HG03565 (cell line): ENCODE measurements around the gene CDK11A.
"Not testable (repeated sequence)": the region's sequence is repeated elsewhere in the genome, so short reads cannot be mapped to it uniquely, and the experiment has no call there.

Experiments used
- ATAC-seq: cut with Tn5 transposase; IDR thresholded peaks from one replicate; pipeline ENCODE4 v1.9.1; 2021; ENCODE audit warnings: mild to moderate bottlenecking, moderate library complexity; ENCODE audit not compliant: unreplicated experiment

CDK11A gene

DNA sequence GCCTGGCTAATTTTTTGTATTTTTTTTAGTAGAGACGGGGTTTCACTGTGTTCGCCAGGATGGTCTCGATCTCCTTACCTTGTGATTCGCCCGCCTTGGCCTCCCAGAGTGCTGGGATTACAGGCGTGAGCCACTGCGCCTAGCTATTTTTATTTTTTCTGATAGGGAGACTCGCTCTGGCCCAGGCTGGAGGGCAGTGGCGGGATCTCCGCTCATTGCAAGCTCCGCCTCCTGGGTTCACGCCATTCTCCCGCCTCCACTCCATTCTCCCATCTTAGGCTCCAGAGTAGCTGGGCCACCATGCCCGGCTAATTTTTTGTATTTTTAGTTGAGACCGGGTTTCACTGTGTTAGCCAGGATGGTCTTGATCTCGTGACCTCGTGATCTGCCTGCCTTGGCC lies 1.9 kb upstream of the CDK11A start:
- ATAC-seq: not testable (repeated sequence)

DNA sequence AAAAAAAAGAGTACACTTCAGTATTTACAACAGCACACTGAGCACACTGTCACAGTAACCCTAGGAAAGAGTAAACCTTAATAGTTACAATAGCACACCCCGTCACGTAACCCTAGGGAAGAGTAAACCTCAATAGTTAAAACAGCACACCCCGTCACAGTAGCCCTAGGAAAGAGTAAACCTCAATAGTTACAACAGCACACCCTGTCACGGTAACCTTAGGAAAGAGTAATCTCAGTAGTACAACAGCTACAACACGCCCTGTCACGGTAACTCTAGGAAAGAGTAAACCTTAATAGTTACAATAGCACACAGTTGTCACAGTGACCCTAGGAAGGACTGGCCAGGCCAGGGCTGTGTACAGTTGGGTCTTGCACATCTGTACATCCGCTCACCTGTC lies 3.0 kb downstream of the CDK11A start:
- no peak for ATAC-seq

DNA sequence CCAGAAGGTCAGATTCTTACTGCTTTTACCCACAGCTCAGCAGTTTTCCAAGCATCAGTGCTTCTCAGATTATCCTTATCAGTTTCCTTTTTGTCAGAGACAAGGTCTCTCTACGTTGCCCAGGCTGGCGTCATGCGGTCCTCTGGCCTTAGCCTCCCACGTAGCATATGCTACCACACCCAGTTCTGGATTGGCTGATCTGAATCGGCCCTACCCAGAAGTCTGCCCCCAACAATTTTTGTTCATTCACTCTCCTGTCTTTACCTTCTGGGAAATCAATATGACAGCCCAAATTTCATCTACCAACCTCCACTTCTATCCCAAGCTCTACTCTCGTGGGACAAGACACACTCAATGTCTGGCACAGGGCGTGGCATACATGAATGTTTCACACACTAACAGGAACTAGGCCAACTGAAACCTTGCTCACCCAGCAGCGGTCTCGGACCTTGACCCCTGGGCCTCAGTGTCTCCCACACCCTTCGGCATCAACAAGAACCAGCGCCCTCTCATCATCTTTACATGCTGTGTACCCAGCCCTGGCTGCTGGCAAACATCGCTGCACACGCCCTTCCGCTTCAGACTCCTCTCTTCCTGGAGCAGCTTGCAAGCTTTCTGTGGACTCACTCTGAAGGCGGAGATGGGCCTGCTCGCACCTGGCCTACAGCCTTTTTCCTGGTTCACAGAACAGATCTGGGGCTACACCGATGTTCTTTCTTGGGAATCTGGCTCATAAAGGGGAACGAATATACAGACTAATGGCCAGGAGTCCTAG lies 8.9 kb downstream of the CDK11A start:
- not testable (repeated sequence) for ATAC-seq

DNA sequence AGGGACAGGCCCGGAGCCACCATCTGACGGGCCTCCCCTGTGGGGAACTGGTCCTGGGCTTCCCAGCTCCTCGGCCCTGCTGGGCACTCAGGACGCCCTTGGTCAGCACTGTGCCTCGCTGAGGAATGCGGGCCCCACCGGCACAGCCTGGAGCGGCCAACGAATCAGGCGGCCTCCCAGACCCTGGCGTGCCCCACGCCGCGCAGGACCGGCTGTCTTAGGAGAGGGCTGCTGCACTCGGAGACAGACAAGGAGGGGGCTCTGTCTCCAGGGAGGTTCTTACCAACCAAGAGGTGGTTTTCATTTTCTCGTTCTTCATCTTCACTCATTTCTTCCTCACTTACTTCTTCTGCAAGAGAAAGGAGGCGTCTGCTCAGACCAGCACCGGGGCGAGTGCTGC lies 16.3 kb downstream of the CDK11A start:
- not testable (repeated sequence) for ATAC-seq

DNA sequence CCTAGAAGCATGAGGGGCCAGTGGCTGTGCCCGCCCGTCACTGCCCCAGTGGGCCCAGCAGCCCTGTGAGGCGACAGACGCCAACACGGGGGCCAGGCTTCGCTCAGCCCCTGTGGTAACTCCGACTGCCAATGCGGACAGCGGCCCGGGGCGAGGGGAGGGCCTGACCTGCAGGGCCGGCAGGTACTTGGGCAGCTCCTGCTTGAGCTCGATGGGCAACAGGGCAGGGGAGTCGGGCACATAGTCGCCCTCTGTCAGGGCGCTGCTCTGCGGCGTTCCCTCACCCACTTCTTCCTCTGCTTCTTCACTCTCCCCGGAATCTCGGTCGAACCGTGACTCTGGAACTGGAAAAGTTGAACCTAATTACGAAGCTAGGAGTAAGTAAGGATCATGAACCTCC lies 16.9 kb downstream of the CDK11A start:
- ATAC-seq: not testable (repeated sequence)

DNA sequence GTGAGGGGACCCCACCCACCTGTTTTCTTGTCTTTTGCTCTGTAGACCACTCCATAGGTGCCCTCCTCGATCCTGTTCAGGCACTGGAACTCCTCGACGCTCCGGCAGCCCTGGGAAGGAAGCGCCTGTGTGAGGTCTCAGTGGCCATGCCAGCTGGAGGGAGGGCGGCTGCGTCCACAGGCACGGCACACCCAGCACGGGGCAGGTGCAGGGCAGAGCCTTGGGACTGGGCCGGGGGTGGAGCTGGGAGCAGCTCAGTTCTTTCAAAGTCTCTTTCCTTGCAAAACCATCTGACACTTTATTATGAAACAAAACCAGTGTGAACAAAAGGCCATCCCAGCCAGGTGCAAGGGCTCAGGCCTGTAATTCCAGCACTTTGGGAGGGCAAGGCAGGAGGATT lies 18.5 kb downstream of the CDK11A start:
- ATAC-seq: not testable (repeated sequence)

DNA sequence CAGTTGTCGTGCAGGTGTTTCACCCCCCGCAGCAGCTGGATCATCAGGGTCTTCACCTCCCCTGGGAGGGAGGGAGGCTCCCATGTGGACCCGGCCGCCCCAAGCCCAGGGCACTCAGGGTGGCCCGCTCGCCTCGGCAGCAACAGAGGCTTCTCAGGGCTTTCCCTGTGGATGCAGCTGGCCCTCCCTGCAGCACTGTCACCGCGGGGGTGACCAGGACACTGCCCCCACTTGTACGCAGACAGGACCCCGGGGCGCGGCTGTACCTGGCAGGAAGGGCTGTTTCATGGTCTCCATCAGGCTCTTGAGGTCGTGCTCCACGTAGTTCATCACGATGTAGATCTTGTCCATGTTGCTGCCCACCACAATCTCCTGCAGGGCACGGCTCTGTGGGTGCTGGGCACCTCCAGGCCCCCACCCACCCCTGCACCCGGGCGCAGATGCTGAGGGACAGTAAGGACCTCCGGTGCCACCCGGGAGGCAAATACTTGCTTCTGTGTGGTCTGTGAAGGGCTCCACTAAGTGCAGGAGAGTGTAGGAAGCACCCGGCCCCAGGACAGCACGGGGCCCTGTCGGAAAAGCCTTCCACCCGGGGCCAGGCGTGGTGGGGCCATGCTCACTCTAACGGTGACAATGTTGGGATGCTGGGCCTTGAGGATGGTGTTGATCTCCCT lies 19.7 kb downstream of the CDK11A start:
- not testable (repeated sequence) for ATAC-seq

DNA sequence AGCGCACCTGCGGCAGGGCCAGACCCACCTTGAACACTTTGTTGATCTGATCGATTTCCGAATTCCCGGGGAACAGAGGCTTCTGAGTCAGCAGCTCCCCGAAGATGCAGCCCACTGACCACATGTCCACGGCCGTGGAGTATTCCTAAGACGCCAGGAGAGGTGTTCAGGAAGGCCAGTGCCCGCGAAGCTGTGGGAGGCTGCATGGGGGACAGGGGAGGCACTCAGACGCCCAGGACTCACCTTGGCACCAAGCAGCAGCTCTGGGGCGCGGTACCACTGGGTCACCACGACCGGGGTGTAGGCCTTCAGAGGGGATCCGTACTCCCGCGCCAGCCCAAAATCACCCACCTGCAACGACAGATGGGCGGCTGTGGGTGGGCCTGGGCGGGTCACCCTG lies 20.4 kb downstream of the CDK11A start:
- no peak for ATAC-seq

DNA sequence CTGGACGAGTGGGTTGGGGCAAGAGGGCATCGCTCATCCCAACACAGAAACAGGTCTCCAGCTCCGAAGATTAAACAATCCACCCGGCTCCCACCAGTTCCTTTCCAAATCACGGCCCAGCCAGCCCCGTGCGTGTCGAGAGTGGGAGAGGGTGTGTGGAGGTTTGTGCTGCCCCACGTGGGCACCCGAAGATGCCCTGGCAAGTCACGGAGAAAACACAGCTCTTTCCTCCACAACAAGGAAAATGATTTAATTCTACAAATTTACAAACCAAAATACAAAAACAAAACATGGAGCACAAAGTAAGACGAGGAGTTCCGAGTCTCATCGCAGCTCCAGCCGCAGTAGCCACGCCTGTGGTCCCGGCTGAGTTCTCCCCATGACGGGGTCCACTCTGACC lies 21.7 kb downstream of the CDK11A start:
- not testable (repeated sequence) for ATAC-seq

DNA sequence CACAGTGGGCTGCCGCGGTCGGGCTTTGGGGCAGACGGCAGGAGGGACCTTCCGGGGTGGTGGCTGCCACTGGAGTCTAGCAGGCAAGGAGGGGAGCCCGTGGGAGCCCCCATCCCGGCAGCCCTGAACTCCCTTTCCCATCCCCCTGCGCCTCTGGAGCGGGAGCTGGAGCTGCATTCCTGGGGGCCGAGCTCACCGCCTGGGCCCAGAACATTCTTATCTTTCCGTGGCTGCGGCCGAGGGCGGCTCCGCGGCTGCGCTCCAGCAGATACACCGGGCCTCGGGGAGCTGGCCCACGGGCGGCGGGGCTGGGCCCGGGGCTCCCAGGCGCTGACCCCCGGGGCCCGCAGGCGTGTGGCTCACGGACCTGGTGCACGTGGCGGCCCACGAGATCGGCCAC lies 23.6 kb downstream of the CDK11A start:
- not testable (repeated sequence) for ATAC-seq

DNA sequence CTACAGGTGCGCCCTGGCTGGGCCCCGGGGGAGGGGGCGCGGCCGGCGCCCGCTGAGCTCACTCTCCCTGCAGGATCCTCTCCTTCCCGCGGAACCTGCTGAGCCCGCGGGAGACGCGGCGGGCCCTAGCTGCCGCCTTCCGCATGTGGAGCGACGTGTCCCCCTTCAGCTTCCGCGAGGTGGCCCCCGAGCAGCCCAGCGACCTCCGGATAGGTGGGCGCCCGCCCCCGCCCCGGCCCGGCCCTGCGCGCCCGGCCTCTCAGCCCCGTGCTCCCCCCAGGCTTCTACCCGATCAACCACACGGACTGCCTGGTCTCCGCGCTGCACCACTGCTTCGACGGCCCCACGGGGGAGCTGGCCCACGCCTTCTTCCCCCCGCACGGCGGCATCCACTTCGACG lies 24.1 kb downstream of the CDK11A start:
- not testable (repeated sequence) for ATAC-seq

DNA sequence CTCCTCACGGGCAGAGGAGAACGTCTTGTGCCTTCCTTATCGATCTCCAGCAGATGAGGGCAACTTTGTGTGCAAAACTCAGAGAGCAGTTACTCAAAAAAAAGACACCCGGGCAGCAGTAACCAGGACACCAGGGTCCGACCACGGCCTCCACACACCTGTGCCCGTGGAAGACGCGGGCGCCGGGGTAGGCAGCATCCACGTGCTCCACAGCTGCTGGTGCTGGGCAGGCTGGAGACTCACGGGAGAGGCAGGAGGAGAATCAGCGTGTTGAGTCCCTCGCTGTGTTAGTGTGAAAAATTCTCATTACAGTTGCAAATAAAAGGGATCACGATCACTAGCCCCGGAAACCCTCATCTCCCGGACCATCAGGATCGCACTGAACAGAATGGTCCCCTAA lies 25.1 kb downstream of the CDK11A start:
- not testable (repeated sequence) for ATAC-seq

DNA sequence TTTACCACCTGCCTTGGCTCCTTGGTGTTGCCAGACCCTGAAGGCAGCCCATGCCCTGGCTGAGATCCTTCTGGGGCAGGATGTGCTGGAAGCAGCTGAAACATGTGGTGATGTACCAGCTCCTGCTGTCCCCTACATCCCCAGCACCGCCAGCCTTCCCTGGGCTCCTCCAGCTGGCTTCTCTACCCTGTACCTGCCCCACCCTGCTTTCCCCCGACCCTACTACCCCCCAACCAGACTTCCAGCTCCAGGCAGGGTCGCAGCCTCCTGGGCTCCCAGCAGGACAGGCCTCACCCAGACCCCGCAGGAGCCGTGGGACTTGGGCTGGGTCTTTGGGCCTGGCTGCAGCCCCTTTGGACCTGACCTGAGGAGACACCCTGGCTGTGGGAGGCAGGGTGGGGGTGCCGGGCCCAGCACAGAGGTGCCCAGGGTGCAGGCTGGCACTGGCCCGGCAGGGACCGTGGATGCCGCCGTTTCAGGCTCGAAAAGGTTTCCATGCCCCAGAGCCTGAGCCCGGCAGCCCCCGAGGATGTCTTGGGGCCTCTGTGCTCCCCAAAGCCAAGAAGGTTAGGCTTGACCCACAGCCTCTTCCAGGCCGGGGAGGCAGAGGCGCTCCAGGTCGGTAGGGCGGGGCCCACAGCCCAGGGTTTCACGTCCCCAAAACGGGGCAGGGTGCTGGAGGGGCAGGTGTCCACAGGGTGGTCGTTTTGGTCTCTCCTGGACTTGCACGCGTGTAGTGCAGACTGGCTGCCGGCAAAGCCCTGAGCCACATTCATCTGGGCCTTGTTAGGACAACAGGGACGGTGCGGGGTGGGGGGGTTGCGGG lies 26.6 kb downstream of the CDK11A start:
- ATAC-seq: not testable (repeated sequence)

DNA sequence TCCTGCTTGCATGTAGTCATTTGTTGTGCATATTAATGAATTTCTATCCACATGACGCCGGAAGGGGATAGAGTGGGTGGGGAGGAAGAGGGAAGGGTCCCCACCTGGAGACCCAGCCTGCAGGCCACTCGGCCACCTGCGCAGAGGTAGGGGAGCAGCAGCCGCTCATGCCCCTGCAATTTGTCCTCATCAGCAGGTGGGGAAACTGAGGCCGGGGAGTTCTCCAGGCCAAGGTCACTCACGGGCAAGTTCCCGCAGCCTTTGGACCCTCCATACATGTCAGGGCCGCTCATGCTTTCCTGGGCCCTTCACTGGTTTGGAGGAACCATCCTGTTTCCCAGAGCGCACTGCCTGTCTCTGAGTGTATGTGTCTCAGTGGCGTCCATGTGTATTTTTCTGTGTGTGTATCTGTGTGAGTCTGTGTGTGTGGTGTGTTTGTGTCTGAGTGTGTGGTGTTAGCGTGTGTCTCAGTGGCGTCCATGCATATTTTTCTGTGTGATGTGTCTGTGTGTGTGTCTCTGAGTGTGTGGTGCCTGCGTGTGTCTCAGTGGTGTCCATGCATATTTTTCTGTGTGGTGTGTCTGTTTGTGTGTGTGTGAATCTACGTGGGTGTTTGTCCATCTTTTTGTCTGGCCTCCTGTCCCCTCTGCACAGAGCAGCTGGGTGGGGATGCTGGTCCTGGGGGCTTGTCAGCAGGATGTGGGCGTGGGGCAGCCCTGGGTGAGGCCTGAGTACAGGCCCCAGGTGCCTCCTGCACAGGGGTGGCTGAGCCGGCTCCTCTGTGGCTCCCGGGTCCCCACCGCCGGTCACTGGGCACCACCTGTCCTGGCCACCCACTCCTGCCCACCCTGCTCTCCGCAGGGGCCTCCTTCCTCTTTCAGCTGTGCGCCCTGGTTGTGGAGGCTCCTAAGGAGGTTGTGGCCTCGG lies 27.5 kb downstream of the CDK11A start:
- not testable (repeated sequence) for ATAC-seq

DNA sequence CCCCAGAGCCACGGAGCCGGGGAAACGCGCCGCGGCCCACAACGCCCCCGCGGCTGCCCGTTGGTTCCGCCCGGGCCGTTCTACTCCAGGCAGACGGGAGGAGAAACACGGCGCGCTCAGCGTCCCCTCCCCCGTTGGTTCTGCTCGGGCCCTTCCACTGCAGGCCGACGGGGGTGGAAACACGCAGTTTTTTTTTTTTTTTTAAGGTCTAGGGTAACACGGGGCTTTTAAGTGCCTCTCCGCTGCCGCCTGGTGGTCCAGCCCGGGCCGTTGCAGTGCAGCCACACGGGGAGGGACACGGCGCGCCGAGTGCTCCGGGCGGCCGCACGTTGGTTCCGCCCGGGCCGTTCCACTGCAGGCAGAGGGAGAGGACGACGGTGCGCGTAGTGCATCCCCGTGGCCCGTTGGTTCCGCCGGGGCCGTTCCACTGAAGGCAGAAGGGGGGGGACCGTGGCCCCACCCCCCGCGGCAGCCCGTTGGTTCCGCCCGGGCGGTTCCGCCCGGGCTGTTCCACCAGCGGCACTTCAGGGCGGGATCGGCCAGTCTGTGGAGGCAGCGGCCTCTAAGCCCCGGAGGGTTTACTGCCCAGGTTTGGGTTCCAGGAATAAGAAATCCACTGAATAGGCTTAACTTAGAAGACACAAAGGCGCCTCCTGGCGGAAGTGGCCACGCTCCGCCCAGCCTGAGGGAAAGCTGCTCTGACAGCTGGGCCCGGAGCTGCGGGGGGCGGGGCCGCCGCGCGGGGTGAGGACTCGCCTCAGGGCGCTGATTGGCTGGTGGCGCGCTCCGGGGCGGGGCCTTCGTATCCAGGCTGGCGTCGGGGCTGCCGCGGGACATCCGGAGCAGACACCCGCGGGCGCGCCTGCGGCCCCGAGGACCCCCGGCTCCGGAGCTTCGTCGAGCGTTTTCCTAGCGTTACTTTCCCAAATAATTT lies 31.2 kb downstream of the CDK11A start, which contains the start of gene SLC35E2B:
SLC35E2B (minus strand) TSS at position 82 of the 934 bp plus-strand sequence. CDS start 16,096 bp downstream, outside the sequence.
- ATAC-seq: peak; percentile 61

DNA sequence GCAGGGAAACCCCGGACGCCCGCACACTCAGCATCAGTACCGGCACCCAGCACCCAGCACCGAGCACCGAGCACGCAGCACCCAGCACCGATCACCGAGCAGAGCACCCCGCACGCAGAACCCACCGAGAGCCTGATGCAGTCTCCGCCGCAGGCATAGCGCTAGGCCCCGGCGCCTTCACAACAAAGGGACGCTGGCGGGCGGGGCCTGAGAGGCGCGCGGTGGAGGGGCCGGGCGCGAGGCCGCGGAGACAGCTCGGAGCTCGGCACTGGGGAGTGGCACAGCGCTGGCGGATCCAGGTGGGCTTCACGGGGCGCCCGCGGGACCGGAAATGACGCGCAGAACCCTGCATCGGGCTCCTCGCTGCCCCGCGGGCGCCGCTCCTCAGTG lies 31.8 kb downstream of the CDK11A start:
- ATAC-seq: not testable (repeated sequence)

DNA sequence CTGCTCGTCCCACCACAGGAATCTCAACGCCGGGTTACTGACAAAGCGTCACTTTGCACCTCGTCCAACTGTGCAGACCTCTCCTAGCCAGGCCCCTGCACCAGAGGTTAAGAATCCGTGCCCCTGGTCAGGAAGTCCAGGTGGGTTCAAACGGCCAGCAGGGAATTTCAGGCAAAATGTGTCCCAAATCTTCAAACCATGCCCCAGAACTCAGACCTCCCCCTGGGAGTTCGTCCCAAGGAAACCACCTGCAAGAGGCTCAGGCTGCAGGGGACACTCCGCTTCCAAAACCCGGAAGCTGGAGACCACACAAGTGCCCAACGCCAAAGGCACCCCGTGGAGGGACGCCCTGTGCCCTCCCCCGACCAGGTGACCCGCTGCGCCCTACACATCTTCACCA lies 32.7 kb downstream of the CDK11A start:
- not testable (repeated sequence) for ATAC-seq

DNA sequence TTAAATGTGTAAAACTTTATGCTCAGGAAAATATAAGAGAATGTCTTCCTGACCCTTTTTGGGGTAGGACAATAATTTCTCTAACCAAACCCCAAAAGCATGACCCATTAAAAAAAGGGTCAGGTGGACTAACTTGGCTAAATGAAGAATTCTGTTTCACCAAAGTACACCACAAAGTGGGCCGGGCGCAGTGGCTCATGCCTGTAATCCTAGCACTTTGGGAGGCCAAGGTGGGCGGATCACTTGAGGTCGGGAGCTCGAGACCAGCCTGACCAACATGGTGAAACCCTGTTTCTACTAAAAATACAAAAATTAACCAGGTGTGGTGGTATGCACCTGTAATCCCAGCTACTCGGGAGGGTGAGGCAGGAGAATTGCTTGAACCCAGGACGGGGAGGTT lies 34.6 kb downstream of the CDK11A start:
- not testable (repeated sequence) for ATAC-seq

DNA sequence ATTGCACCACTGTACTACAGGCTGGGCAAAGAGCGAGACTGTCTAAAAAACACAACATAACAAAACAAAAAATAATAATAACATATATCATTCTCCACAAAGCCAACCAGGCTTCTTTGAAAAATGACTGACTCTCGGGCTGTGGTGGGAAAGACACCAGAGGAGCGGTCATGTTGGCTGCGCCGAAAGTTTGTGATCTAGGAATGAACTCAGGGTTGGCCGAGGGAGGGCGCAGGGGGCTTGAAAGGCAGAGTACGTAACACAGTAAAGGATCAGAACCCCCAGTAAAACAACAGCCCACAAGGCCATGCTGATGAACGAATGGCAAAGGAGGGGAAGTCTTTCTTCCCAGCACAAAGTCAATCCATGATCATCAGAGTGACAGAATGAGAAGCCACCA lies 36.3 kb downstream of the CDK11A start:
- no peak for ATAC-seq
